SH-SY5Y (cell line): ENCODE results near the gene INPP5E.

Experiments
- GATA2 ChIP-seq: IDR thresholded peaks from 2 replicates; pipeline ENCODE4 v1.6.1; 2011; ENCODE audit warnings: mild to moderate bottlenecking, low read depth, low read length
- GATA3 ChIP-seq: IDR thresholded peaks from 2 replicates; pipeline ENCODE4 v1.6.1; 2011; ENCODE audit warnings: low read depth, mild to moderate bottlenecking, low read length, moderate library complexity

DNA sequence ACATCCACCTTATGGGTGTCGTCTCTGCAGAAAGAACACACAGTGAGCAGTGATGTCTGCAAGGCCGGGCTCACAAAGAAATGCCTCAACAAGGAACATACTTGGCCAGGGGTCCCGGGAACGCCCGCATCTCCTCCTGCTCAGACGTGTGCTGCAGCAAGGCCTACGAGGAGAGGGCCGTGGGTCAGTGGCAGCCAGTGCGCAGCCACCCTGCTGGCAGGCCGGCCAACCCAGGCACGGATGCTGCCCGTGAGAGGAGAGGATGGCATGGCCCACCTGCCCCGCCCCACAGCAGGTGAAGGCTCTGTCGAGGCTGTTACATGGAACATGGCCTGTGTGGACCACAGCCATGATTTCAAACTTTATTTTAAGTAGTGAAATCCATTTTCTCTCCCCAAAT lies 23.9 kb upstream of the INPP5E start:
- TF ChIP-seq GATA3, result no peak
- no peak for TF ChIP-seq GATA2
